Activated CD8-positive, alpha-beta memory T cell treated with anti-CD3 and anti-CD28 coated beads, Interleukin-2, amount 10 ng/mL, durations not matched to agents 7 days and 5 days (primary cell): ENCODE results near the gene DCX. TPM values are rescaled to one million over a fixed set of nuclear protein-coding genes. Genes with fewer than 3 reads are reported as not detected.
"Not testable (repeated sequence)": the region's sequence is repeated elsewhere in the genome, so short reads cannot be mapped to it uniquely, and the experiment has no call there.

Experiments
- ATAC-seq: fragments of 150-1000 bp; cut with Tn5 transposase; one replicate; pipeline ENCODE4 v1.10.0; 2021; ENCODE audit warnings: moderate library complexity
- CTCF ChIA-PET: fragments of 350-600 bp; sonication (Branson Sonifier 250); formaldehyde crosslinking; loops from one replicate; lab custom pipeline; 2021; ENCODE audit warnings: antibody characterized with exemption; lab: Charles Lee
- DNase-seq: peaks from one replicate; pipeline ENCODE4 v3.0.0-alpha.2; 2020
- H3K27ac Mint-ChIP-seq: one replicate; pipeline ENCODE4 v1.8.0; 2021; ENCODE audit warnings: mild to moderate bottlenecking, mixed read lengths
- H3K27me3 Mint-ChIP-seq: one replicate; pipeline ENCODE4 v1.8.0; 2021; ENCODE audit warnings: mixed read lengths
- H3K36me3 Mint-ChIP-seq: one replicate; pipeline ENCODE4 v1.8.0; 2021; ENCODE audit warnings: mild to moderate bottlenecking, mixed read lengths
- H3K4me1 Mint-ChIP-seq: one replicate; pipeline ENCODE4 v1.8.0; 2021; ENCODE audit warnings: mixed read lengths
- H3K4me3 Mint-ChIP-seq: one replicate; pipeline ENCODE4 v1.8.0; 2021; ENCODE audit warnings: mild to moderate bottlenecking, moderate library complexity, mixed read lengths
- H3K9me3 Mint-ChIP-seq: one replicate; pipeline ENCODE4 v1.8.0; 2022; ENCODE audit warnings: low read depth, mixed read lengths
- total RNA-seq, 2 experiments: library from RNA; stranded (reverse); gene quantifications; one replicate each; pipeline ENCODE4 v1.2.3, GENCODE V29; 2021

The DCX gene
- total RNA-seq, 2 experiments from 2014 or later, result not detected

DNA sequence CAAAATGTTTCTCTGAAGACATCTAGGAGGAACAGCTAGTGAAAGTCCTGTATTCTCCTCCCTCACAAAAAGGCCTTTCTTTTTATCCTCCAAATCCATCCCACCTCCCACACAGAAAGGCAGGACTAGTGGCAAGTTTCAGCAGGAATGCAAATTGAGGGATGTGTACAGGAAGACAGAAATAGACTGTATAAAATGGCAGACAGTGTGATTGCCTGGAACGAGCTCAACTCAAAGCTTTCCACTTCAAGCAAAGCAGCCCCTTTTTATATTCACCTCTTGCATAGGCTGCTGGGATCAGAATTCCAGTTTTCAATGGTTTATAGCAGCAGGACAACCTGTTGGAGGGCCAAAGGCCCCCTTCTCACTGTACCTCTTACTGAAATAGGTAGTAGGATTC, 57.5 kb downstream of the DCX start:
- H3K27me3 Mint-ChIP-seq, result no peaks in the 10 kb centered on the region
- no peaks in the 10 kb centered on the region for H3K9me3 Mint-ChIP-seq
- H3K4me3 Mint-ChIP-seq, result no peak overlapping the region
- ATAC-seq, result no peak
- H3K4me1 Mint-ChIP-seq, result no peaks in the 10 kb centered on the region
- no peak for DNase-seq
- H3K36me3 Mint-ChIP-seq, result no peaks in the 10 kb centered on the region
- no peak overlapping the region for H3K27ac Mint-ChIP-seq
- CTCF ChIA-PET, result no interaction called here

DNA sequence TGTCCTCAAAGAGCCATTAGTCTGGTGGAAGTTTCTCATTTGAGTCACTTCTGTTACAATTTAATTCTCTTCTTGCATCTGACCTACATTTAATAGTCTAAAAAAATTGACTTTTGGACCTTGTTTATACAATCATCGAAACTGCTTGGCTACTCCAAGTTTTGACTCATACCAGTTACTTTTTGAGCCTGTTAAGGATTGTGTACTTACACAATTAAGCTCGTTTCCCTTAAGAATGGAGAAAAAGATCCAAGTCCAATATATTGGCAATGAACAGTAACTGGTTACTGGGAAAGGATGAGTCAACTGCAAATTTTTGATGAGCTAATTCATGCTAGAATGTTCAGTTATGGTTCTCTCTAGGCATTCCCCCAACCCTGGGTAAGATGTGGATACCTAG, 58.2 kb downstream of the DCX start:
- Mint-ChIP-seq H3K27me3 (no peaks in the 10 kb centered on the region), H3K36me3 (no peaks in the 10 kb centered on the region), H3K4me3 (no peak overlapping the region), H3K9me3 (no peaks in the 10 kb centered on the region), H3K27ac (no peak overlapping the region), H3K4me1 (no peaks in the 10 kb centered on the region)
- CTCF ChIA-PET, result no interaction called here
- DNase-seq (no peak), ATAC-seq (no peak)

- Mint-ChIP-seq H3K36me3 (no peaks in the 10 kb centered on the region), H3K27ac (no peak overlapping the region), H3K4me3 (no peak overlapping the region), H3K9me3 (no peaks in the 10 kb centered on the region), H3K4me1 (no peaks in the 10 kb centered on the region), H3K27me3 (no peaks in the 10 kb centered on the region)
- no peak for DNase-seq
- CTCF ChIA-PET, result no interaction called here
- ATAC-seq, result no peak
These were observed 59.6 kb downstream of the DCX start for GRCh38 chrX:111352424-111352823.

DNA sequence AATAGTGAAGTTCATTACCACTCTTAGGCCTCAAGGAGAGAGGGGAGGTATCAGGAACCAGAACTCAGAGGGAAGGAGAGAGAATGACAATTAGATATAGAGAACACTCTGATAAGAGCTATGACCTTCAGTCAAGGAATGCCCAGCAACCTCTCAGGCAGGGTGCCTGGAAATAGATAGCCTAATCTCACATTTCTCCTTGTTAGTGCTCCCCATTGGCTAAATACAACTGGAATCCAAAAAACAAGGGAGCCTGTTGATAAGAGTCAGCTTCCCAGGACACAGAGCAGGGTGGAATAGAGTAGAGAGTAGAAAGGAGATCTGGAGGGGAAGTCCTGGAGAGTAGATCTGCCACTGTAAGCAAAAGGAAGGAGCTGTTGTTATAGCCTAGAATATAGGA, 62.1 kb downstream of the DCX start:
- Mint-ChIP-seq H3K9me3 (no peaks in the 10 kb centered on the region), H3K4me1 (no peaks in the 10 kb centered on the region), H3K27ac (no peak overlapping the region), H3K27me3 (no peaks in the 10 kb centered on the region), H3K36me3 (no peaks in the 10 kb centered on the region), H3K4me3 (no peak overlapping the region)
- no peak for ATAC-seq
- DNase-seq, result no peak
- CTCF ChIA-PET, result no interaction called here

- Mint-ChIP-seq H3K27ac (no peak overlapping the region), H3K4me1 (no peaks in the 10 kb centered on the region), H3K27me3 (no peaks in the 10 kb centered on the region), H3K9me3 (no peaks in the 10 kb centered on the region), H3K4me3 (no peak overlapping the region), H3K36me3 (no peaks in the 10 kb centered on the region)
- DNase-seq (no peak), ATAC-seq (no peak)
- CTCF ChIA-PET, result no interaction called here
These were observed 62.9 kb downstream of the DCX start for GRCh38 chrX:111349101-111349500.

- Mint-ChIP-seq H3K27me3 (no peaks in the 10 kb centered on the region), H3K4me1 (no peaks in the 10 kb centered on the region), H3K36me3 (no peaks in the 10 kb centered on the region), H3K9me3 (no peaks in the 10 kb centered on the region), H3K27ac (no peak overlapping the region), H3K4me3 (no peak overlapping the region)
- ATAC-seq, result no peak
- CTCF ChIA-PET, result no interaction called here
- no peak for DNase-seq
These were observed 63.6 kb downstream of the DCX start for GRCh38 chrX:111348429-111348828.

GRCh38 chrX:111346150-111346549, 65.8 kb downstream of the DCX start:
- H3K4me1 Mint-ChIP-seq, CTCF ChIA-PET, H3K4me3 Mint-ChIP-seq, H3K9me3 Mint-ChIP-seq, H3K27me3 Mint-ChIP-seq, H3K36me3 Mint-ChIP-seq, DNase-seq, H3K27ac Mint-ChIP-seq, ATAC-seq: not testable (repeated sequence)

- H3K9me3 Mint-ChIP-seq, result no peaks in the 10 kb centered on the region
- no peak overlapping the region for H3K4me3 Mint-ChIP-seq
- H3K27ac Mint-ChIP-seq, result no peak overlapping the region
- ATAC-seq (no peak), DNase-seq (no peak)
- H3K36me3 Mint-ChIP-seq, result no peaks in the 10 kb centered on the region
- H3K27me3 Mint-ChIP-seq, result no peaks in the 10 kb centered on the region
- H3K4me1 Mint-ChIP-seq, result no peaks in the 10 kb centered on the region
- CTCF ChIA-PET, result no interaction called here
These were observed 71.9 kb downstream of the DCX start for GRCh38 chrX:111340054-111340453.

- Mint-ChIP-seq H3K27ac (no peak overlapping the region), H3K4me1 (no peaks in the 10 kb centered on the region), H3K27me3 (no peaks in the 10 kb centered on the region), H3K4me3 (no peak overlapping the region), H3K36me3 (no peaks in the 10 kb centered on the region), H3K9me3 (no peaks in the 10 kb centered on the region)
- ATAC-seq (no peak), DNase-seq (no peak)
- CTCF ChIA-PET, result no interaction called here
These were observed 72.8 kb downstream of the DCX start for GRCh38 chrX:111339212-111339611.

- Mint-ChIP-seq H3K27me3 (no peaks in the 10 kb centered on the region), H3K9me3 (no peaks in the 10 kb centered on the region), H3K4me3 (no peak overlapping the region), H3K36me3 (no peaks in the 10 kb centered on the region), H3K4me1 (no peaks in the 10 kb centered on the region), H3K27ac (no peak overlapping the region)
- DNase-seq (no peak), ATAC-seq (no peak)
- CTCF ChIA-PET, result no interaction called here
These were observed 73.8 kb downstream of the DCX start for GRCh38 chrX:111338095-111338698.

DNA sequence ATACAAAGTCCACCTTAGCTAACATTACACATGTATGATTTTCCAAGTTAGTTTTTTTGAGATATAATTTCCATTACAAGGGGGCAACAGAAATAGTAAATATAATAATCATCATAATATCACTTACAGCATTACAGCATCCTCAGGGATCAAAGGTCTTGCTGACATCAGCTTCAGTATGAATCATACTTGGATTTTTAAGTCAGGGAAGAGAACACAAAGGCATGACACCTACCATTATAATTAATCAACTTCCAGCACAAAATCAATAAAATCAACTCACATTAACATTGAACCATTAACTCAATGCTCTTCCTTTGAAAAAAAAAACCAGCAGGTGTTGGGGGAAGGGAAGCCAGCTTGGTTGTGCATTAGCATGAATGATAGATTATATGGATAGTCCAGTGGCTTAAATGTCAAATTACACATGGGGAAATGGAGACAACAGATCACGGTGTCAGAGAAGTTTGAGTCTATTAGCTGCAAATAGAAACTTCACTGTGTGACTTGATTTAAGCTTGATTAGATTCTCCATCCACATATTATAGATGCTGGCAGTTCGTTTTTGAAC, 74.8 kb downstream of the DCX start:
- Mint-ChIP-seq H3K36me3 (no peaks in the 10 kb centered on the region), H3K27me3 (no peaks in the 10 kb centered on the region), H3K4me1 (no peaks in the 10 kb centered on the region), H3K9me3 (no peaks in the 10 kb centered on the region), H3K27ac (no peak overlapping the region), H3K4me3 (no peak overlapping the region)
- DNase-seq, result no peak
- CTCF ChIA-PET, result no interaction called here
- no peak for ATAC-seq

- Mint-ChIP-seq H3K4me1 (no peaks in the 10 kb centered on the region), H3K27ac (no peak overlapping the region), H3K9me3 (no peaks in the 10 kb centered on the region), H3K4me3 (no peak overlapping the region), H3K27me3 (no peaks in the 10 kb centered on the region), H3K36me3 (no peaks in the 10 kb centered on the region)
- CTCF ChIA-PET, result no interaction called here
- DNase-seq (no peak), ATAC-seq (no peak)
These were observed 75.9 kb downstream of the DCX start for GRCh38 chrX:111336141-111336540.

DNA sequence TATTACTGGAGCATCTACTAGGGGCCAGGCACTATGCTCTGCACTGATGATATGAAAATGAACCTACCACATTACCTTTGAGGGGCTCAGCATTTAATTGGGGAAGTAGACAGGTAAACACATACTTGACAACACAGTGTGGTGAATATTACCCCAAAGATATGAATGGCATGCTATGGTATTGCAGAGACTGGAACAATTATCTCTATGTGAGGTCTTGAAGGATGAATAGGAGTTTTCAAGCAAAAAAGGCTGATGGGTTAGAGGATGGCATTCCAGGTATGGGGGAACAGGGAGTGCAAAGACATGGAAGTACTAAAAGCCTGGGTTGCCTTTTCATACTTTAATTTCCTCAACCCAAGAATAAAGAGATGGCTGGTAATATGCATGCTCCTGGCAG, 82.6 kb downstream of the DCX start:
- Mint-ChIP-seq H3K4me3 (no peak overlapping the region), H3K27ac (no peak overlapping the region), H3K36me3 (no peaks in the 10 kb centered on the region), H3K4me1 (no peaks in the 10 kb centered on the region), H3K27me3 (no peaks in the 10 kb centered on the region), H3K9me3 (no peaks in the 10 kb centered on the region)
- DNase-seq, result no peak
- CTCF ChIA-PET, result no interaction called here
- ATAC-seq, result no peak

DNA sequence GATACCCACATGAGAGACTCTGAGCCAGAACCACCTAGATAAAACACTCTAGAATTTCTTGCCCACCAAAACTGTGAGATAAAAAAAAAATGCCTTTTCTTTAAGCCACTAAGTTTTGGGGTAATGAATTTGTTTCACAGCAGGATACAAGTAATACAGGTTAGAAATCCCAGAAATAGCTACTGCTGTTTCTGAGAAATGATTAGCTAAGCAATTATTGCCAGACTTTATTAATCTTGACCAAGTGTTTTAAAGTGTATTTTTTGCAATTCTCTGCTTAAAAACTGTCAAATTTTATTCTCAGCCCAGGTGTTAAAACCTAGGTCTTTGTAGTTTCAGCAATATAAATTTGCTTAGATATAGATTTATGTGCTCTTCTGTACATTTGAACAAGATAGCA, 83.1 kb downstream of the DCX start:
- CTCF ChIA-PET, result no interaction called here
- DNase-seq (no peak), ATAC-seq (no peak)
- H3K4me3 Mint-ChIP-seq, result no peak overlapping the region
- H3K27ac Mint-ChIP-seq, result no peak overlapping the region
- H3K4me1 Mint-ChIP-seq, result no peaks in the 10 kb centered on the region
- no peaks in the 10 kb centered on the region for H3K36me3 Mint-ChIP-seq
- no peaks in the 10 kb centered on the region for H3K9me3 Mint-ChIP-seq
- H3K27me3 Mint-ChIP-seq, result no peaks in the 10 kb centered on the region
